Glutamatergic neuron (in vitro differentiated cells): ENCODE results near the gene GIT2. TPM values are rescaled to one million over a fixed set of nuclear protein-coding genes. Genes with fewer than 3 reads are reported as not detected.
"Not testable (repeated sequence)": the region's sequence is repeated elsewhere in the genome, so short reads cannot be mapped to it uniquely, and the experiment has no call there.

Source experiments
- DNase-seq: peaks from one replicate; pipeline ENCODE4 v3.0.0; 2022
- H3K27ac Mint-ChIP-seq: one replicate; pipeline ENCODE4 v1.8.0; 2020; ENCODE audit warnings: mild to moderate bottlenecking, mixed read lengths, inconsistent platforms; ENCODE audit not compliant: unreplicated experiment
- H3K27me3 Mint-ChIP-seq: one replicate; pipeline ENCODE4 v1.8.0; 2020; ENCODE audit warnings: mild to moderate bottlenecking, moderate library complexity, mixed read lengths, inconsistent platforms; ENCODE audit not compliant: unreplicated experiment
- H3K36me3 Mint-ChIP-seq: one replicate; pipeline ENCODE4 v1.8.0; 2020; ENCODE audit warnings: mild to moderate bottlenecking, mixed read lengths, inconsistent platforms; ENCODE audit not compliant: unreplicated experiment
- H3K4me1 Mint-ChIP-seq: one replicate; pipeline ENCODE4 v1.8.0; 2020; ENCODE audit warnings: mild to moderate bottlenecking, low read depth, mixed read lengths, inconsistent platforms; ENCODE audit not compliant: unreplicated experiment
- H3K4me3 Mint-ChIP-seq: one replicate; pipeline ENCODE4 v1.8.0; 2020; ENCODE audit warnings: mild to moderate bottlenecking, mixed read lengths, inconsistent platforms; ENCODE audit not compliant: unreplicated experiment
- H3K9me3 Mint-ChIP-seq: one replicate; pipeline ENCODE4 v1.8.0; 2020; ENCODE audit warnings: mild to moderate bottlenecking, moderate library complexity, mixed read lengths, inconsistent platforms; ENCODE audit not compliant: unreplicated experiment
- CTCF ChIP-seq: fragments of 200-600 bp; sonication (generic); IDR thresholded peaks from one replicate; pipeline ENCODE4 v1.5.0; 2021; ENCODE audit not compliant: partially characterized antibody, unreplicated experiment
- total RNA-seq: library from RNA; stranded (reverse); fragmentation: NEBNext Ultra II Directional; extraction: Animal tissue kit (Norgen Biotek cat#: 25700); gene quantifications from one replicate; pipeline ENCODE4 v1.2.1, GENCODE V29; 2021; ENCODE audit not compliant: unreplicated experiment

Gene GIT2
- total RNA-seq, 1 donor from 2014 or later: 54.9 TPM

DNA sequence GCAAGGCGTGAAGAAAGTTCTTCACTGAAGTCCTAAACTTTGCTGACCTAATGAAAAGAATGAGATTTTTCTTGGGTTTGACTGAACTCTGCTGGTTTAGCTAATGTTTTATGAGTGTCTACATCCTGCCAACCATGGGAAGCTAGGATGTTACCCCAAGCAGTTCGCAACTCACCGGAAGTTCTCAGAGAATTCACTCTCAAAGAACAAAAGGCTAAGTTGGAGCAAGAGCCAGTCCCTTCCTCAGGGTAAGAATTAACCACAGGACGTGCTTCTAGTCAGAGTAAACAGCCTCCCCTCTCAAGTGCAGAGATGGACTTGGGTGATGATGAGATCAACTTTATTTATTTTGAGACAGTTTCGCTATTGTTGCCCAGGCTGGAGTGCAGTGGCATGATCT, 58.8 kb downstream of the GIT2 start:
- H3K27ac Mint-ChIP-seq: no peak overlapping the region
- no peak for DNase-seq
- no peaks in the 10 kb centered on the region for H3K9me3 Mint-ChIP-seq
- H3K4me3 Mint-ChIP-seq: no peak overlapping the region
- no peaks in the 10 kb centered on the region for H3K36me3 Mint-ChIP-seq
- no peaks in the 10 kb centered on the region for H3K27me3 Mint-ChIP-seq
- peaks cover 5% of the 10 kb centered on the region for H3K4me1 Mint-ChIP-seq
- no peak for TF ChIP-seq CTCF

- DNase-seq: no peak
- Mint-ChIP-seq H3K4me3 (no peak overlapping the region), H3K27ac (peak overlapping the region; percentile 29), H3K36me3 (no peaks in the 10 kb centered on the region), H3K4me1 (no peaks in the 10 kb centered on the region), H3K27me3 (no peaks in the 10 kb centered on the region), H3K9me3 (no peaks in the 10 kb centered on the region)
- TF ChIP-seq CTCF: no peak
Observed at GRCh38 chr12:109934026-109934425, 62.1 kb downstream of the GIT2 start.

GRCh38 chr12:109932878-109933503, 63.2 kb downstream of the GIT2 start:
- DNase-seq: no peak
- Mint-ChIP-seq H3K9me3 (no peaks in the 10 kb centered on the region), H3K27me3 (no peaks in the 10 kb centered on the region), H3K4me1 (no peaks in the 10 kb centered on the region), H3K4me3 (no peak overlapping the region), H3K27ac (no peak overlapping the region), H3K36me3 (no peaks in the 10 kb centered on the region)
- no peak for TF ChIP-seq CTCF

DNA sequence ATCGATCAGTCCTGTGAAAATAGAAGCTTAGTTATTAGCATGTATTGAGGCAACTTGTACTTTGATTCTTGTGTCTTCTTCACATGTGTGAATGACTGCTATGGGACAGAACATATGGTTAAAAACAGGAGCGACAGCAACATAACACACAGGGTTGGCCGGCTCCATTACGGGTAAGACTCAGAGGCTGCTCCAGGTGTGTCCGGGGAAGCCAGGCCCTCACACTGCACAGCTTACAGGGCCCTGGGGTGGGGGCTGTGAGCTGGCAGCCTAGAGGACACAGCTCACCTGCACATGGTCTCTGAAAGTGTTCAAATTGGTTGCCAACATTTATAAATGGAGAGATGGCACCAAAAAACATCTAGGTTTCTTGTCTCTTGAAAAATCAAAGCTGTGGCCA, 65.0 kb downstream of the GIT2 start:
- no peaks in the 10 kb centered on the region for H3K4me1 Mint-ChIP-seq
- peaks cover 3% of the 10 kb centered on the region for H3K27me3 Mint-ChIP-seq
- H3K4me3 Mint-ChIP-seq: no peak overlapping the region
- H3K27ac Mint-ChIP-seq: no peak overlapping the region
- H3K36me3 Mint-ChIP-seq: no peaks in the 10 kb centered on the region
- TF ChIP-seq CTCF: no peak
- H3K9me3 Mint-ChIP-seq: no peaks in the 10 kb centered on the region
- DNase-seq: no peak

- H3K27ac Mint-ChIP-seq: no peak overlapping the region
- no peak overlapping the region for H3K4me3 Mint-ChIP-seq
- DNase-seq: no peak
- no peaks in the 10 kb centered on the region for H3K9me3 Mint-ChIP-seq
- no peak for TF ChIP-seq CTCF
- H3K36me3 Mint-ChIP-seq: no peaks in the 10 kb centered on the region
- peaks cover 3% of the 10 kb centered on the region for H3K27me3 Mint-ChIP-seq
- no peaks in the 10 kb centered on the region for H3K4me1 Mint-ChIP-seq
Observed at GRCh38 chr12:109930028-109930800, 66.0 kb downstream of the GIT2 start.

GRCh38 chr12:109929326-109929725, 66.8 kb downstream of the GIT2 start:
- DNase-seq, H3K36me3 Mint-ChIP-seq, H3K27me3 Mint-ChIP-seq, H3K4me3 Mint-ChIP-seq, H3K9me3 Mint-ChIP-seq, H3K4me1 Mint-ChIP-seq, H3K27ac Mint-ChIP-seq: not testable (repeated sequence)
